Muscle of arm (tissue), 14 donors: ENCODE data around the gene ZNF600. TPM values are rescaled to one million over a fixed set of nuclear protein-coding genes. Genes with fewer than 3 reads are reported as not detected.
"Not testable (repeated sequence)": the region's sequence is repeated elsewhere in the genome, so short reads cannot be mapped to it uniquely, and the experiment has no call there.

Source experiments
- DNase-seq: peaks from one replicate; pipeline ENCODE4 v3.0.0-alpha.2; 2013
- long read RNA-seq, 11 donors: transcript quantifications; one replicate each; lab custom pipeline, GENCODE V29; 2026
- polyA plus RNA-seq, 12 donors: library from polyadenylated mRNA; unstranded; fragments of 120-200 nt; gene quantifications; one replicate each; pipeline ENCODE4 v1.2.1, GENCODE V29; 2013; ENCODE audit not compliant: insufficient read length in 12 of 12

ZNF600 gene
- polyA plus RNA-seq: 10 to 100 TPM in 1 of 12 donors, 1 to 10 TPM in 9, not detected in 2; 2.2 to 13.1 (median 2.8) TPM
- long read RNA-seq, donor 1, partial matches to known transcripts: 0 of 2 reads
- long read RNA-seq, donor 1, other reads (novel, unspliced or antisense): 0 of 2 reads
- long read RNA-seq, donor 2: 0 reads
- long read RNA-seq, donor 3: 0 reads
- long read RNA-seq, donor 4: 0 reads
- long read RNA-seq, donor 5, partial matches to known transcripts: 0 of 1 reads
- long read RNA-seq, donor 5, other reads (novel, unspliced or antisense): 0 of 1 reads
- long read RNA-seq, donor 6: 0 reads
- long read RNA-seq, donor 7: 0 reads
- long read RNA-seq, donor 8, partial matches to known transcripts: 0 of 1 reads
- long read RNA-seq, donor 8, other reads (novel, unspliced or antisense): 0 of 1 reads
- long read RNA-seq, donor 9: 0 reads
- long read RNA-seq, donor 10: 0 reads
- long read RNA-seq, donor 11: 0 reads

GRCh38 chr19:52786464-52787354 lies at the start of gene ZNF600:
Gene ZNF600, minus strand, starts transcription at chr19:52786791. Its CDS starts 7,903 bp downstream, at chr19:52778888.
- DNase-seq: peak; percentile 50

DNA sequence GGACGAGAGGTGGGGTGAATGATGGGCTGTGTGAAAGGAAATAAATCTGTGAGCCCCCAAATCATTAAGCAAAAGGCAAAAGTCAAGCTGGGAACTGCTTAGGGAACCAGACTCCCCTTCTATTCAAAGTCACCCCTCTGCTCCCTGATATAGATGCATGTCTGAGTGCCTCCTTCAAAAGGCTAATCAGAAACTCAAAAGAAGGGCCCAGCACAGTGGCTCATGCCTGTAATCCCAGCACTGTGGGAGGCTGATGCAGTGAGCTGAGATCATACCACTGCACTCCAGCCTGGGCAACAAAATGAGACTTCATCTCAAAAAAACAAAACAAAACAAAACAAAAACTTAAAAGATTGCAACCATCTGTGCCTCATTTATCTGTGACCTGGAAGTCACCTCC lies 47.7 kb upstream of the ZNF600 start:
- not testable (repeated sequence) for DNase-seq

- DNase-seq: not testable (repeated sequence)
These were observed 47.0 kb upstream of the ZNF600 start for GRCh38 chr19:52833541-52833940.

DNA sequence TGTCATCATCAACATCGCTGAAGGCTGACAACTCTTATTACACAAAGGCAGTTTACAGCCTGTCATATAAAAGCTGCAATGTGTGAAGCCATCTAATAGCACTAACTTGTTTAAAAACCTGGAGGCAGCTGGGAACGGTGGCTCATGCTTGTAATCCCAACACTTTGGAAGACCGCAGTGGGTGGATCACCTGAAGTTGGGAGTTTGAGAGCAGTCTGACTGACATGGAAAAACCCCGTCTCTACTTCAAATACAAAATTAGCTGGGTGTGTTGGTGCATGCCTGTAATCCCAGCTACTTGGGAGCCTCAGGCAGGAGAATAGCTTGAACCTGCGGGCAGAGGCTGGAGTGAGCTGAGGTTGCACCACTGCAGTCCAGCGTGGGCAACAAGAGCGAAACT lies 43.3 kb upstream of the ZNF600 start:
- DNase-seq: not testable (repeated sequence)

- no peak for DNase-seq
These were observed 39.2 kb upstream of the ZNF600 start for GRCh38 chr19:52825765-52826164.

- no peak for DNase-seq
These were observed 37.1 kb upstream of the ZNF600 start for GRCh38 chr19:52823676-52824075.

- DNase-seq: peak; percentile 51
These were observed 34.8 kb upstream of the ZNF600 start, which contains the start of gene ZNF28 for GRCh38 chr19:52821204-52821960. Gene ZNF28, minus strand, starts transcription at chr19:52821633. Its CDS starts 3,675 bp downstream, at chr19:52817958.

GRCh38 chr19:52820472-52821203 lies 34.0 kb upstream of the ZNF600 start:
- peak; percentile 10 for DNase-seq

GRCh38 chr19:52809801-52810200 lies 23.2 kb upstream of the ZNF600 start:
- no peak for DNase-seq

- not testable (repeated sequence) for DNase-seq
These were observed 13.5 kb upstream of the ZNF600 start for GRCh38 chr19:52799950-52800640.

GRCh38 chr19:52789440-52789839 lies 2.8 kb upstream of the ZNF600 start:
- no peak for DNase-seq

DNA sequence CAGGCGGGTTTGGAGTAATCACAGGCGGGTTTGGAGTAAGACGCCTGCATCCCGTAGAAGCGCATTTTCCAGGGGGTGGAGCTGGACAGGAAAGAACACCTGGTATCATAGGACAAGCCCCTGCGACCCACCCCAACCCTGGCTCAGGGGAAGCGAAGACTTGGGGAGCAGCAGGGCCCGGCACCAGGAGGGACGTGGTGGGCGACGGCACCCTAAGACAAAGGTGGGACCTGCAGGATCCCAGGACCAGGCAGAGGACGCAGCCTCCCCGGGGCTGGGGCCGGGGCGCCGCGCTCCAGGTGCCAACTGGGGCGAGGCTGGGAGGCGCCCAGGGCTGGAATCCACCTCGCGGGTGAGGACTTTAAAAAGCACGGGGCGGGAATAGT lies 520 bp downstream of the ZNF600 start:
- no peak for DNase-seq

DNA sequence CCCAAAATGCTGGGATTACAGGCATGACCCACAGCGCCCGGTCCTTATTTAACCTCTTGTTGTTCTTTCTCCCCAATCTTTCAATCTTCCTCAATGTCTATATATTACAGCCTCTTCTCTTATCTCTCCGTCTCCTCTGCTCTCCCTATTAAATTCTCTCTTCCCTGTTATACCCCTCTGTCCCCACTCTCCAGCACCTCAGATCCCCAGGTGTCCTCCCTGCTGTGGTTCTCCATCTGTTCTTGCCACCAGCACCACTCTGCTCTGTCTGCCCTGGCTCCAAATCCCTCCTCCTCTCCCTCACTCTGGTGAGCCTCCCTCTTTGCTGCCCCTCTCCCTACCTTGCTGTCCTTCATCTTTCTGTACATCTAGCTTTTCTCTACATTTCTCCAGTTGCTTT lies 1.1 kb downstream of the ZNF600 start:
- no peak for DNase-seq

DNA sequence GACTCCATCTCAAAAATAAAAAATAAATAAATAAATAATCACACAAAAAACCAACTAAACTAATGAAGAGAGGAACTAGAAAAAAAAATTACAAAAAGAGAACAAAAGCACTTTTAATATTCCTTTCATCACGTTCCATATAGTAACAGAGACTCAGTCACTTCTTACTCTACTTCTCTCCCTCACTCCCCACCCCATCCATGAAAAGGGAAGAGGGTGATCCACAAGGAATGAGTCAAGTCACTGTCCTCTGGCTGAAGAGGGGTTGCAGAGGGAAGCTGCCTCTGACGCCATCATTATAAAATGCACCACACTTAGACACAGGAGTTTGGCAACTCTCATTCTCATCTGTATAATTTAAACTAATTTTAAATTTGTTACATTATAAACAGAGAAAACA lies 3.7 kb downstream of the ZNF600 start:
- DNase-seq: not testable (repeated sequence)

- no peak for DNase-seq
These were observed 7.8 kb downstream of the ZNF600 start for GRCh38 chr19:52778811-52779210.

- DNase-seq: not testable (repeated sequence)
These were observed 30.1 kb downstream of the ZNF600 start for GRCh38 chr19:52756447-52756846.

- no peak for DNase-seq
These were observed 36.8 kb downstream of the ZNF600 start for GRCh38 chr19:52749780-52750179.

DNA sequence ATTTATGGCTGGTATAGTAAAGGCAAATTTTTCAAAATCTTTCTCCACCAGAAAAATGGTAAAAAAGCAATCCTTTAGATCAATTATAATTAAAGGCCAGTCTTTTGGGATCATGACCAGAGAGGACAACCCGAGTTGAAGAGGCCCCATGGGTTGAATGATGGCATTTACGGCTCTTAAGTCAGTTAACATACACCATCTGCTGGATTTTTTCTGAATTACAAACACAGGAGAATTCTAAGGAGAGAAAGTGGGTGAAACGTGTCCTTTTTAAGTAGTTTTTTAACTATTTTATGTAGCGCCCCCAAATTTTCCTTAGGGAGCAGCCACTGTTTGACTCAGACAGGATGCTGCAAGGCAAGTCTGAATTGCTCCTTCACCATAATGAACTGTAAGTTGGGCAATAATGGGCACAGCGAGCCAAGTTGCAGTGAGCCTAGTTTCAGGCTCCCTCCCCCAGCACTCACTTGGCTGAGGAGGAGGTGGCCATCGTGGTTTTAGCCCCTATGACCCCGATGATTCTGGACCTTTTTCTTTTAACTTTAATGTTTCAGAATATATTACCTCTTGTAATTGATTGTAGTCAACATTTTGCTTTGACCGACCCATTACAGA lies 38.1 kb downstream of the ZNF600 start:
- DNase-seq: peak; percentile 26

GRCh38 chr19:52745919-52746318 lies 40.7 kb downstream of the ZNF600 start:
- DNase-seq: not testable (repeated sequence)

- DNase-seq: no peak
These were observed 43.5 kb downstream of the ZNF600 start for GRCh38 chr19:52743091-52743490.
